Calu3 (cell line): Measurements from ENCODE around the gene VRTN. TPM values are rescaled to one million over a fixed set of nuclear protein-coding genes. Genes with fewer than 3 reads are reported as not detected.

Experiments used
- BruUV-seq: library from RNA; stranded (reverse); fragments of 400-500 nt; replicated peaks from 2 replicates; lab custom pipeline; 2021; lab: Mats Ljungman, UMichigan
- CTCF ChIA-PET: fragments of 300-600 bp; sonication (Branson Sonifier 250); formaldehyde crosslinking; loops from one replicate; lab custom pipeline; 2022; ENCODE audit warnings: antibody characterized with exemption; lab: Charles Lee
- DNase-seq: peaks from one replicate; pipeline ENCODE4 v3.0.0; 2022
- H3K27ac Mint-ChIP-seq: one replicate; pipeline ENCODE4 v1.8.0; 2022; ENCODE audit warnings: mixed read lengths; ENCODE audit not compliant: unreplicated experiment
- H3K27me3 Mint-ChIP-seq: one replicate; pipeline ENCODE4 v1.8.0; 2022; ENCODE audit warnings: mixed read lengths; ENCODE audit not compliant: unreplicated experiment
- H3K36me3 Mint-ChIP-seq: one replicate; pipeline ENCODE4 v1.8.0; 2022; ENCODE audit warnings: mild to moderate bottlenecking, moderate library complexity, mixed read lengths; ENCODE audit not compliant: insufficient read depth, unreplicated experiment
- H3K4me1 Mint-ChIP-seq: one replicate; pipeline ENCODE4 v1.8.0; 2022; ENCODE audit warnings: mild to moderate bottlenecking, low read depth, mixed read lengths; ENCODE audit not compliant: unreplicated experiment
- H3K4me3 Mint-ChIP-seq: one replicate; pipeline ENCODE4 v1.8.0; 2022; ENCODE audit warnings: mild to moderate bottlenecking, low read depth, moderate library complexity, mixed read lengths; ENCODE audit not compliant: unreplicated experiment
- H3K9me3 Mint-ChIP-seq: one replicate; pipeline ENCODE4 v1.8.0; 2022; ENCODE audit warnings: low read depth, mixed read lengths; ENCODE audit not compliant: unreplicated experiment
- CTCF ChIP-seq: fragments of 200-600 bp; IDR thresholded peaks from one replicate; pipeline ENCODE4 v1.8.0; 2022; ENCODE audit warnings: antibody characterized with exemption; ENCODE audit not compliant: unreplicated experiment
- intact Hi-C: fragments of 100-400 bp; cut with micrococcal nuclease; formaldehyde crosslinking; loops from one replicate; pipeline ENCODE4 v1.10.0; 2022; ENCODE audit not compliant: unreplicated experiment
- total RNA-seq: library from RNA; stranded (reverse); gene quantifications from 2 replicates; pipeline ENCODE4 v1.2.3, GENCODE V29; 2022

The VRTN gene
- total RNA-seq, 1 experiment from 2014 or later, result not detected

GRCh38 chr14:74368026-74368425 is 19.8 kb downstream of the VRTN start:
- Mint-ChIP-seq H3K4me1 (no peaks in the 10 kb centered on the region), H3K27ac (no peak overlapping the region), H3K36me3 (no peaks in the 10 kb centered on the region), H3K27me3 (peaks cover 32% of the 10 kb centered on the region), H3K4me3 (no peak overlapping the region), H3K9me3 (no peaks in the 10 kb centered on the region)
- CTCF ChIA-PET, result no interaction called here
- no TSS peak for BruUV-seq
- TF ChIP-seq CTCF, result no peak
- intact Hi-C loops, result no loop called here
- no peak for DNase-seq

GRCh38 chr14:74368441-74368840 is 20.2 kb downstream of the VRTN start:
- no peak for DNase-seq
- Mint-ChIP-seq H3K9me3 (no peaks in the 10 kb centered on the region), H3K4me1 (no peaks in the 10 kb centered on the region), H3K36me3 (no peaks in the 10 kb centered on the region), H3K27me3 (peaks cover 31% of the 10 kb centered on the region), H3K27ac (no peak overlapping the region), H3K4me3 (no peak overlapping the region)
- BruUV-seq, result no TSS peak
- intact Hi-C loops, result no loop called here
- CTCF ChIA-PET, result no interaction called here
- TF ChIP-seq CTCF, result no peak

GRCh38 chr14:74377976-74378690 is 29.9 kb downstream of the VRTN start:
- H3K4me3 Mint-ChIP-seq, result no peak overlapping the region
- no peak for DNase-seq
- intact Hi-C loops, result no loop called here
- no peaks in the 10 kb centered on the region for H3K4me1 Mint-ChIP-seq
- CTCF ChIA-PET, result no interaction called here
- H3K36me3 Mint-ChIP-seq, result no peaks in the 10 kb centered on the region
- H3K9me3 Mint-ChIP-seq, result no peaks in the 10 kb centered on the region
- no peak overlapping the region for H3K27ac Mint-ChIP-seq
- peaks cover 20% of the 10 kb centered on the region for H3K27me3 Mint-ChIP-seq
- TF ChIP-seq CTCF, result no peak
- no TSS peak for BruUV-seq

- no peaks in the 10 kb centered on the region for H3K4me1 Mint-ChIP-seq
- H3K4me3 Mint-ChIP-seq, result no peak overlapping the region
- no TSS peak for BruUV-seq
- intact Hi-C loops, result no loop called here
- CTCF ChIA-PET, result interaction anchor here (0.6 kb wide), 1 partner anchor 35 kb away, joined by 3 read pairs; no protein-coding TSS in a partner anchor
- H3K27me3 Mint-ChIP-seq, result peaks cover 28% of the 10 kb centered on the region
- TF ChIP-seq CTCF, result no peak
- DNase-seq, result no peak
- no peaks in the 10 kb centered on the region for H3K9me3 Mint-ChIP-seq
- H3K36me3 Mint-ChIP-seq, result no peaks in the 10 kb centered on the region
- H3K27ac Mint-ChIP-seq, result no peak overlapping the region
Measured at GRCh38 chr14:74380172-74380571, 31.9 kb downstream of the VRTN start.
